HG03457 (cell line): ENCODE data around the gene PPY.
"Not testable (repeated sequence)": the region's sequence is repeated elsewhere in the genome, so short reads cannot be mapped to it uniquely, and the experiment has no call there.

ENCODE experiments used
- ATAC-seq: cut with Tn5 transposase; IDR thresholded peaks from one replicate; pipeline ENCODE4 v1.9.1; 2021; ENCODE audit warnings: moderate number of reproducible peaks; ENCODE audit not compliant: unreplicated experiment

PPY gene

DNA sequence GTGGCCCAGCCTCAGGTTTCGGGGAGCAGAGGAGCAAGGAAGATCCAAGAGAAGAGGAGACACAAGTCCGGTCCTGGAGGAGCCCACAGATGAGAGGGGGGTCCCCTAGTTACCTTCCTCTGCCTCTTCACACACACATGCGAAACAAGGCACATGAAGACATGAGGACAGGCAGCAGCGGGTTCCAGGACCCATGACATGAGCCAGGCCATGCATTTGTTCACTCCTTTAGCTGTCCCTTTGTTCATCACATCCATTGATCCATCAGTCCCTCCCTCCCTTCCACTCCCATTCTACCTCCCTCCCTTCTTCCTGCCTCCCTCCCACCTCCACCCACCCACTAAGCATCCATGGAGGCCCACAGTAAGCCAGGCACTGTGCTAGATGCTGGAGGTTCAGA is 9.4 kb downstream of the PPY start:
- no peak for ATAC-seq

DNA sequence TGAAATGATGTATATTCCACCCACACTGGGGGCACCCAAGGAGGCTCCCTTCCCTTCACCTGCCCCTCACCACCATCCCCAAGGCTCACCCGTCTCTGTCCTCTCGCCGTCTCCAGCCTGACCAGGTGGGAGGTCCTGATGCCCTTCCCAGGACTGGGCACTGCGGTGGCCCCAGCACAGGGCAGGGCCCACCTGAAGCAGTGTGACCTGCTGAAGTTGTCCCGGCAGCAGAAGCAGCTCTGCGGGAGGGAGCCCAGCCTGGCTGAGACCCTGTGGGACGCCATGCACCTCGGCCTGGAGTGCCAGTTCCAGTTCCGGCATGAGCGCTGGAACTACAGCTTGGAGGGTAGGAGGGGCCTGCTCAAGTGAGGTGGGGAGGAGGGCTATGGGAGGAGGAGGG is 9.9 kb downstream of the PPY start:
- no peak for ATAC-seq

DNA sequence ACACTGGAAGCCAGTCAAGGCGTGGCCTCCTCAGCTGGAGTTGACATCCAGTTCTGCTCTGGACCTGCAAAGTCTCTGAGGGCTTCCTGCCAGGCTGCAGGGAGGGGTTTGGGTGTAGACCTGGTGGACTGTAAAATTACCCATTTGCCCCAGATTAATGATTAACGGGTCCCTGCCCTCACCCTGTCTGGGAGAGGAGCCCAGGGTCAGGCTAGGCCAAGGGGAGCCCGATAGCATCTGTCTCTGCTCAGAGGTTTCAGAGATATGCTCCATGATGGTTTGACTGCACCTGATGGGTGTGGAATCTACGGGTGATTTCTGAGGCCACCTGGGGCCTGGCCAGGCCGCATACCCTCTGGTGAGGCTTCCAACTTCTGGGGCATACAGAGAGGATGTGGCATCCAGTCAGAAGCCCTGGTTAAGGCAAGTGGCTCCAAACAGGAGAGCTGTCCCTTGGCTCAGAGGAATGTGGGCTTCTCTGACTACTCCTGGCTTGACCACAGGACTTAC is 11.2 kb downstream of the PPY start:
- ATAC-seq, result no peak

DNA sequence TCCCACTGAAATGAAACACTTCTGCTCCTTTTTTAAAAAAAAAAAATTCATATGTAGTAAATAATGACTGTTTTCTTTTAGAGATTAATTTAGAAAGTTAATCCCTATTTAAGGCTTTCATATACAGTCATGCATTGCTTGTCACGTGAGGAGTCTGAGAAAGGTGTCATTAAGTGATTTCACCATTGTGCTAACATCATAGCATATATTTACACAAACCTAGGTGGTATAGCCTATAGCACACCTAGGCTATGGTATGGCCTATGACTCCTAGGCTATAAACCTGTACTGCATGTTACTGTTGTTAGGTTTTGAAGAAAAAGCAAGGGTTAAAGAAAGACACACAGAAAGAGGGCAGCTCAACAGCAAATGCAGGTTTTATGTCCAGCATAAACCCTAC is 13.7 kb downstream of the PPY start:
- ATAC-seq, result no peak

DNA sequence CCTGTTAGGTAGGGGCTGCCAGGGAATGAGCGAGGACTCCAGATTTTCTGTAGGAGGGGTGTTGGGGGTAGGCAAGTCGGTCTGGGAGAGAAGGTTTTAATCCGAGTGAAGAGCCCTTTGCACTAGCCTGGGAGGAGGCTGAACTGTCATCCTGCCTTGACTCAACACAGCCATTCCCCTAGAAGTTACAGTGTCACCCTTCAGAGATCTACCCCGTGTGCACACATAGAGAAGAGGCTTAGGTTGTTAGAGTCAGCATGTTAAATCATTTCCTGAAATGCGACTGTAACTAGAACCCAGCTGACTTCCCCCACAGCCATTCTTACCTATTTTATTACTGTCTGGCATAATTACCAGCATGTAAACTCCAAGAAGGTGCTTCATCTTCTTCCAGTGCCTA is 14.3 kb downstream of the PPY start:
- ATAC-seq, result not testable (repeated sequence)

DNA sequence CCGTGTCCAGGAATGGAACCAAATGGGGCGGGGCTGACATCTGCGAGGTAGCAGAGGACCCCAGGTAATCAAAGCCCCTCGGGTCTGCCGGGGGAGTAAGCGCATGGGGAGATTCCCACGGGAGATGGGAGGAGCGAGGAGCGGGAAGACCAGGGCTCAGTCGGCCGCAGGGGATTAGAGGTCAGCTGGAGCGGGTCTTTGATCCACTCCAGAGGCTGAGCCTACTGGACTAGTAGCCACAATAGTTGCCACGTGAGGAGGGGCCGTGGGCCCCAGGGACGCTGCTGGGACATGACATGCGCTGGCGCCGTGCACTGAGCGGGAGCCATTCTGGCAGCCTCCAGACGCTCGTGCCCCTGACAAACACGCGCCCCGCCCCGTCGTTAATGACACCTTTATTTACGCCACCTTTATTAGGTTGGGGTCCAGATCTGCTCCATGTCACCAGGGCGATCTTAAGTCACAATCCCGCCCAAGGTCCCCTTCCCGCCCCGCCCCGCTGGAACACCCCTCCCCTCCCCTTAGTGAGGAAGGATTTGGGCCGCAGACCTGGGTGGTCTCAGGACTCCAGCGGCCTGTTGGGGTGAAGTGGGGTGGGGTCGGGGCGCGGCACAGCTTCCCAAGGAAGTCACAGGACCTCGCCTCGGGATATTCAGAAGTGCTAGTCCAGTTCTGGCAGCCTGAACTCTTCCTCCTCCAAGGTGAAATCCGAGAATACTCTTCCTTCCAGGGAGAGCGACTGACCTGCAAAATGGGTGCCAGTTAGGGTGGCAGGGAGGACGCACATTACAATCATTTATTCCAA is 15.0 kb downstream of the PPY start:
- ATAC-seq, result no peak

DNA sequence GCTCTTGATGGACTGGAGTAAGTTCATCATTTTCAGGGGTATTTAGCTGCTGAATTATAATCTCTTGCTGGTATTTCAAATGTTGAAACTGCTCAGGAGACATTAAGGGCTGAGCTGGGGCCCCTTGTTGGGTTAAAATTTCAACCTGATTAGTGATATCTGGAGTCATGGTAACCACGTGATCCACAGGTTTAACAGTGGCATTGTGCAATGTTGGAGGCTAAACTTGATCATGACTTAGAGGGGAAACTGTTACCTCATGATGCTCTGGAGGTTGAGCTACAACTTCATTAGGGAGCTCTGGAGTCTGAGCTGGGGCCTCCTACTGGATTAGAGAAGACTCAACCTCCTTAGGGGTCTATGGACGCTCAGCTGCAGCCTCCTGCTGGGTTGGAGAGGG is 17.7 kb downstream of the PPY start:
- no peak for ATAC-seq

DNA sequence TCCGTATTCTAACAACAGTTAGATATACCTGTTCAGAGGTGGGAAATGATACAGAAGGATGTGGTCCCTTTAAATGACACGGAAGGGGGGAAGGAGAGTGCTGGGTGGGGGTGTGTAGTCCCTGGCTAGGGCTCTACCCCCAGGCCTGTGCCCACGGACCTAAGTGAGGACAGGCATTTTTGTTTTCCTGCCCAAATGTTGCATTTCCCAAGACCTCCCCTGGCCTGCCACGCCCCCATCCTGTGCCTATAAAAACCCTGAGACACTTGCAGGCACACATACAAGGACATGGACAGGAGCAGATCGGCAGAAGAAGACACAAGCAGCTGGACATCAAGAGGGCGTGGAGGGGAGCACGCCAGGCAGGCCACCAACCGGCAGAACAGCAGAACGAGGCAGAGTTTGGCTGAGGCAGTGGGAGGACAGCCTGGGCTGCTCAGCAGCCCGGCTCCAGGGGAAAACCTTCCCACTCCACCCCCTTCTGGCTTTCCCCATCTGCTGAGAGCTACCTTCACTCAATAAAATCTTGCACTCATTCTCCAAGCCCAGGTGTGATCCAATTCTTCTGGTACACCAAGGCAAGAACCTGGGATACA is 21.7 kb downstream of the PPY start:
- no peak for ATAC-seq

DNA sequence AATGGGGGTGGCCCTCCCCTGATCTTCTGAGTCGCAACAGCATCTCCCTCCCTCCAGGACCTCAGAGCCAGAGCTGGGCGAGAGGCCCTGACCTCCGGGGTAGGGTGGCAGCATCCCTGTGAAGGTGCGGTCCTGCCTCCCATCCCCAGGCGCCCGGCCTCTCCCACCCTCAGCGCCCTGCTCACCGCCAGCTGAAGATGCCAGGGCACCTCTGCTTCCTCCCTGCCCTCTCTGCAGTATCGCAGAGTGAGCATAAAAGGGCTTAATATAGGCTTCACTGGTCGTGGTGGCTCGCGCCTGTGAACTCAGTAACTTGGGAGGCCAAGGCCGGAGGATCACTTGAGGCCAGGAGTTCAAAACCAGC is 24.3 kb downstream of the PPY start:
- no peak for ATAC-seq

DNA sequence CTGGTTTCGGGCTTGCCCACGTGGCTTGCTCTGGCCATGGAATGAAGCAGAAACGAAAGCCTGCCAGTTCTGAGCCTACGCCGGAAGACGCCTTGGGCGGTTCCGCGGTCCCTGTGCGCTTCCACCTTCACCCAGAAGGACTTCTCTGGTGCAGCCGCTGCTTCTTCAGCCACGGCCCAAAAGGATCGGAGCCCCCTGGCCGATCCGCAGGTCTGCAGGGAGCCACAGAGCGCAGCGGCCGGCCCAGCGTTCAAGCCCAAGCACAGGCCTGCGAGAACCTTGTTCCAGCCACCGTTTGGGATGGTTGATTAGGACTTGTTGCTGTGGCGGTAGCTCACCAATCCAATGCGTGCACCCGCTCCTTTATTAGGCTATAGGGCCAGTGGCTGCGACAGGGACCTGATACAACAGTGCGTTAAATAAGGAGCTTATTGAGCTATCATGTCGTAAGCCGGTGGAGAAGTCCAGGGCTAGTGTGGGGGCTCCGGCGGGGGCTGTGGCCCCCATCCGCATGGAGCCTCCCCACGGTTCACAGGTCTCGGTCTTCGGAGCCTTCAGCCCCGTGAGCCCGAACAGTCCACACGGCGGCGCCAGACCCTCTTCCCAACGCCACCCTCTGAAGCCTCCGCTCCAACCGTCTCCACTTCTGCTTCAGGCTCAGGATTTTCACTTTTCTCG is 24.8 kb downstream of the PPY start:
- ATAC-seq, result no peak

DNA sequence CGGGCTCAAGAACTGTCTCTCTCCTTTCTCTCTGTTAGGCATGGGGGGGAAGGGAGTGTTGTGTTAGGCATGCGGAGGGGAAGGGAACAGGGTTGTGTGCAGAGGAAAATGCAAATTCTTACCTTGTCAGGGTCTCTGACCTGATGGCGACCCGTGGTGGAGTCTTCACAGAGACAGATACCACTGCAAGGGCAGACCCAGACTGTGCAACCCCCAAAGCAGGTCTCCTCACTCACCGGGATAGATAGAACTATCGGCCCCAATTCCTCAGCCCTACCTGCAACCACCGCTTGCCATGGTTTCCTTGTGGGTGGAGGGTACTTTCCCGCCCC is 25.3 kb downstream of the PPY start:
- ATAC-seq, result no peak

DNA sequence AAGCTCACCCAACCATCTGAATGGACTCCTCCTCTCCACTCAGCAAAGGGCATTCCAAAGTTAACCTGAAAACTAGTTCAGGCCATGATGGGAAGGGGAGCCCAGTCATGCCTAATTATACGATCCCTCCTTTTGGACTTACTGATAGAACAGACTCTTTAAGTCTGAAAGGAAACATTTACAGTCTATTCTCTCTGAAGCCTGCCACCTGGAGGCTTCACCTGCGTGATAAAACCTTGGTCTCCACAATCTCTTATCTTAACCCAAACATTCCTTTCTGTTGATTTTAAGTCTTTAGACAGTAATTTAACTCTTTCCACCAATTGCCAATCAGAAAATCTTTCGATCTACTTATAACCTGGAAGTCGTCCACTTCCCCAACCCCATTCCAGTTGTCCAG is 25.9 kb downstream of the PPY start:
- ATAC-seq, result no peak

DNA sequence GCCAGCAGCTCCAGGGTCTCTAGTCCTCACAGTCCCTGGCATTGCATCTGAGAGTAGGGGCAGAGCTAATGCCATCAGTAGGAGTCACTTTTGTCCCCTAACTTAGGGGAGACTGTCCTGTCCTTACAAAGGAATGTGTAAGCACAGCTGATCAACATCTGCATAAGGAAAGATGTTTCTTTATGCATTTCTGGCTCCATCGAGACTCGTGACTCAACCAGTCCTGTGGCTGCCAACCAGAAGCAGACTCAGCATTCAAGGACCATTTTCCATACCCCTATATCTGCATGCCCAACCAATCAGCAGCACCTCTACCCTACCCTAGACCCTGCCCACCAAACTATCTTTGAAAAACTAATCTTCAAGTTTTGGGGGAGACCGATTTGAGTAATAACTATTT is 26.7 kb downstream of the PPY start:
- no peak for ATAC-seq

DNA sequence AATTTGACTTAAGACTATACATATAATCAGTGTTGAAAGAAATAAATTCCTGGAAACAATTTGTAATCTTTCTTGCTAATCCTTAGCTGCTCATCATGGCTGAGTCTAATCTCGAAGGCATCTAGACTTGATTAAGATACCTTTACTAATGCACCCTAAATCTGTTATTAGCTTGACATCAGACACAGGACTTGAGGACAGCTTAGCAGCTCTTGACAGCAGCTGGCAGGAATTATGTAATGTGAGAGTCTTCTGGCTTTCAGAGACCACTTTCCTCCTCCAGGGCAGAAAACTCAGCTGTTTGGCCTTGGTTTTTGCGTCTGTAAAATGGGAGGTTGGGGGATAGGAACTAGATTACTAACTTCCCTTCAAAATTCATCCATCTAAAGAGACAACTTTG is 27.8 kb downstream of the PPY start:
- ATAC-seq, result no peak

DNA sequence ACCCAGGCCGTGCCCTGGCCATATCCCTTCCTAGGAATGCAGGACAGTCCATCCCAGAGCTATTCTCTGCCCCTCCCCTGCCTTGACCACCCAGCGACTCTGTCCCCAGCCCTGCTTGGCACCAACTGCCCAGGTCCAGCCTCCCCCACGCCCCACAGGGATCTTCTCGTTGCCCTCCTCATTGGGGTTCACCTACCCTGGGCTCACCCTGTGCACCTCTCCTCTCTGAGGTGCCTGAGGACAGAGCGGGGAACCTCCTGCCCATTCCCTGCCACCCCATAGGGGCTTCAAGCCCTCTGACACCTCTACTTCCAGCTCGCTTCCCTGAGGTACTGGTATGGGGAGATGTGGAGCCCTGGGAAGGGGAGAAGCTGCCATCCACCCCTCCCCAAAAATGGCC is 28.7 kb downstream of the PPY start:
- no peak for ATAC-seq

DNA sequence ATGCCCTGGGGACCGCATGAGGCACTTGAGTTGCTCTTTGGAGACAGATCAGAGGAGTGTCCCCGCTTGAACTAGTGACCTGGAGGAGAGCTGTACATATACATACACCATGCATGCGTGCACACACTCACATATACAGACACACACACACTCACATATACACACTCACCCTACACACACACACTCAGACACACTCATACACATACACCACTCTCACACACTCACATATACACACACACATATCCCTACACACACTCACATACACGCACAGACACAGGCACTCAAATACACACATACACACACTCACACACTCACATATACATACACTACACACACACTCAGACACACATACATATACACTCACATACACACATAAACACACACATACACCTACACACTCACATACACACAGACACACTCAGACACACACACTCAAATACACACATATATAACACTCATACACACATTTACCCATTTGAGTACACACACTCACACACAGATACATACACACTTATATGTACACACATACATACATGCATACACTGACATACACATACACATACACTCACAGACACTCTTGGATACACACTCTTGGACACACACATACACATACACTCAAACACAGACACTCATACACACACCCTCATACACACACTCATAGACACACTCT is 29.5 kb downstream of the PPY start:
- no peak for ATAC-seq

DNA sequence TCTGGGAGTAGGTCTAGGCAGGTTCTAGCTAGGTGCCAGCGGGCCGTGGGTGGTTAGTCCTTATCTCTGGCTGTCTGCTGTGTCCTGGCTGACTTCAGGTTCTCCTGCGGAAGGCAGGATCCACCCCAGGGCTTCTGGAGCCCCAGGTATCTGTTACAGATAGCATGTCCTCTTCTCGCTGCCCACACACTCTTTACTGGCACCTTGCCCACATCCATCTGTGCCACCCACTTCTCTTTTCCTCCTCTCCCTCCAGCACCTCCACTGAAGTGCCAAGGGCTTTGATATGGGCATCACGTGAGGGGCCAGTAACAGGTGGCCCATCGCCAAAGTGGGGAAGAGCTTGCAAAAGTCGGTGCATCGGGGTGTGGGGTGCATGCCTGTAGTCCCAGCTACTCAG is 30.4 kb downstream of the PPY start:
- no peak for ATAC-seq

DNA sequence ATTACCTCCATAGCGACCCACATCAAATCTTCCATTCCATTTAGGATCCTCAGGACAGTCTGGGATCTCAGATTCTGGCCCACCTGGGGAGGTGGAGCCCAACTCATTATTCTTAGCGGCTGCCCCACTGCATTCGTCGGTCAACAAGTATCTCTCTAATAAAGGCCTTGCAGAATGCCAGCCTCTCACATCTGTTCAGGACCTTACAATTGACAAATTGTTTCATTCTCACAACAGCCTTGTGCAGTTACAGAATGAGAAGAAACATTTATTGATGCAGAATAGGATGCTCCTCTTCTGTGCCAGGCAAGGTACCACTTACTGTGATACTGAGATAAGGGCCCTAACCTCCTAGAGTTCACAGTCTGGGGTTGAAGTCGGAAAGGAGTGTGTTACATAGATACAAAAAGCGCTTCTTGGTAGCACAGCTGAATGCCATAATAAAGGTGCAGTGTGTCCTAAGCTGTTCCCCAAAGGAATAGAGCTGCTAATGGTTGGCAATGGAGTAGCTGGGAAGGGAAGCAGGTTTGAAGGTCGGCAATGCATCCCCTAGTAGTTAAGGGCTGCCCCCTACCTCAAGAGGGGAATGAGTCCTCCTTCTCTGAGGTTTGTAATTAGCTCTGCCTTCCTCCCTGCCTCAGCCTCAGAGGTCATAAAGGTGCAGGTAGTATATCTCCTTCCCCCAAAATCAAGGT is 32.6 kb downstream of the PPY start:
- no peak for ATAC-seq

DNA sequence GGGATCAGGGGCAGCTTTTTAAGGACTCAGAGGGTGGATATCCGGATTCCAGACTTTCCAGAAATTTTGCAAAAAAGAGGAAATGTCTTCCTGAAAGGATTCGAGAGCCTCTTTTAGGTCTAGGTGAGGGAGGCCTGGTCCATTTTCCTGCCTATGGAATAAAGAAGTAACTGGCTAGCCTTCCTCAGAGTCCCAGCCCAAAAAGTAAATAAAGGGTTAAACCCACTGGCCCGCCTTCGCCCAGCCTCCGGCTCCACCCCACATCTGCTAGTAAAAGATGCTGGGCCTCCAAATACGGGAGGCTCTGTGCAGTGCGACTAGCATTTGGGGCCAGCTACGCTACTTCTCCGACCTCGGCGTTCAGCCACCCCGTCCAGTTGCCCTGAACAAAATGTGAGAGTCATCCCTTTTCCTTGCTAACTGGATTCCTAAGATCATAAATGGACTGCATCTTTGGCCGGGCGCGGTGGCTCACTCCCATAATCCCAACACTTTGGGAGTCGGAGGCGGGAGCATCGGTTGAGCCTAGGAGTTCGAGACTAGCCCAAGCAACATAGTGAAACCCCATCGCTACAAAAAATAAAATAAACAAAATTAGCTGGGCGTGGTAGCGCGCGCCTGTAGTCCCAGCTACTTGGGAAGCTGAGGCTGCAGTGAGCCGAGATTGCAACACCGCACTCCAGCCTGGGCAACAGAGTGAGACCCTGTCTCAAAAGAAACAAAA is 34.1 kb downstream of the PPY start:
- ATAC-seq, result no peak

DNA sequence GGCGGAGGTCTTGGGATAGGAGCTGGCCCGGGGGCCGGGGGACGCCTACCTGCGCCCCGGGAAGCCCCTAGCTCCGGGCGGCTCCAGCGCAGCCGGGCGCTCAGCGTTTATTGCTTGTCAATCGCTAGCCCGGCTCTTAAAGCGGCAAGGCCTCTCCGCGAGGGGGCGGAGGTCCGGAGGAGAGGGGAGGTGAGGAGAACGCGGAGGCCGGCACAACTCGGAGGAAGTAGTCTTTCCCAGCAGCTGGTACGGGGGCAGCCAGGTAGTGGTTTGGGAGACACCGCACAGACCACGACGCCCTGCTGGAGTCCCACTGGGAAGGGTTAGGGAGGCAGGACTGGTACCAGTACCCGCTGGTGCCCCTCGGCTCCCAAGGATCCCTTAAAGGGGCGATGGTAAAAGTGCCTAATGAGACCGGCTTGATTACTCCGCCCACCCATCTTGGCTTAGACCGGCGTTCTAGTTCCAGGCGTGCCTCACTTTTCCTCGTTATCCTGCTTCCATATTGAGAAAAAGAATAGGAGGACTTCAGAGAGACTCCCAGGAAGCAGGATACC is 34.8 kb downstream of the PPY start, which contains the start of gene MPP2:
Gene MPP2 (minus strand): TSS at position 112 of the 557 bp plus-strand sequence. CDS start 3,076 bp downstream, outside the sequence.
- no peak for ATAC-seq
